Right lobe of liver (tissue), 4 donors: Measurements from ENCODE around the gene VEGFA.

Source experiments
- POLR2A ChIP-seq: fragments of 450-650 bp; IDR thresholded peaks from one replicate; pipeline ENCODE4 v1.6.1; 2017; ENCODE audit warnings: antibody characterized with exemption, mild to moderate bottlenecking
- TF ChIP-seq, protein P1 (sequence below), 4 donors: fragments of 200-600 bp in 3 of 4; fragments of 450-650 bp in 1 of 4; IDR thresholded peaks; one replicate each; pipeline versions ENCODE4 v1.5.1 to v1.8.0; 2016 to 2022; ENCODE audit warnings: antibody characterized with exemption in 4 of 4, mild to moderate bottlenecking in 2 of 4
- donor health status: DM: no; HTN: no; CAD: no.
- donor health status: DM: no; HTN: no; CAD: no.
- donor health status: DM: no; HTN: yes; CAD: no.

DNA sequence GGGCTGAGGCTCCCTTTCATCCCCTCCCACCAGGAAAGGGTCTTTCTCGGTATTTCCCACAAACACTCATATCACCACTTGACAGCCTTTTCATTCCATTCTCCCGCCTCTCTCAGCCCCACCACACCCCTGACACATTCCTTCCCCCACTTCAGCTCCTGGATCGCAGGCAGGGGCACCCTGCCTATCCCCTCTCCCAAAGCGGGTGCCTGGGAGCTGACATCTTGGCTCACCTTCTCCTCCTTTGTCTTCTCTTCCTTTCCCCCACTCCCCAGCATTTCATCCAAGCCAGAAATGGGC, 10.2 kb upstream of the VEGFA start:
- TF ChIP-seq, protein P1, sequence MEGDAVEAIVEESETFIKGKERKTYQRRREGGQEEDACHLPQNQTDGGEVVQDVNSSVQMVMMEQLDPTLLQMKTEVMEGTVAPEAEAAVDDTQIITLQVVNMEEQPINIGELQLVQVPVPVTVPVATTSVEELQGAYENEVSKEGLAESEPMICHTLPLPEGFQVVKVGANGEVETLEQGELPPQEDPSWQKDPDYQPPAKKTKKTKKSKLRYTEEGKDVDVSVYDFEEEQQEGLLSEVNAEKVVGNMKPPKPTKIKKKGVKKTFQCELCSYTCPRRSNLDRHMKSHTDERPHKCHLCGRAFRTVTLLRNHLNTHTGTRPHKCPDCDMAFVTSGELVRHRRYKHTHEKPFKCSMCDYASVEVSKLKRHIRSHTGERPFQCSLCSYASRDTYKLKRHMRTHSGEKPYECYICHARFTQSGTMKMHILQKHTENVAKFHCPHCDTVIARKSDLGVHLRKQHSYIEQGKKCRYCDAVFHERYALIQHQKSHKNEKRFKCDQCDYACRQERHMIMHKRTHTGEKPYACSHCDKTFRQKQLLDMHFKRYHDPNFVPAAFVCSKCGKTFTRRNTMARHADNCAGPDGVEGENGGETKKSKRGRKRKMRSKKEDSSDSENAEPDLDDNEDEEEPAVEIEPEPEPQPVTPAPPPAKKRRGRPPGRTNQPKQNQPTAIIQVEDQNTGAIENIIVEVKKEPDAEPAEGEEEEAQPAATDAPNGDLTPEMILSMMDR (IDR thresholded peaks at IDR 0.05) = no peak
- TF ChIP-seq POLR2A = no peak
